ENCODE measurements around the gene TKT.

TKT gene

DNA sequence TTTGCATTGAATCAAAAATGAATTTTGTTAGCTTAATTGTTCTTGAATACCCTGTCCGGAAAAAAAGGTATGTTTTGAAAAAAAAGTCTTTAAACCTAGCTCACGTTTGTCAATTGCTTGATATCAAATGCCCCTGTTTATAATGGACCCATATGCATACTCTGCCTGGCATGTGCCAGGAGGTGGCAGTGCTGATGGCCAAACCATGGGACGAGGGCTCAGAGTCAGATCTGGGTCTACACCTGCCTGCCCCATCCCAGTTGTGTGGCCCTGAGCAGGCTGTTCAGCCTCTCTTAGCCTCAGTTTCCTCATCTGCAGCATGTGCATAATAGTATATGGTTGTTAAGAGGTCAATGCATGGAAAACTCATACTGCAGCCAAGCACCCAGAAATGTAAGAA lies 56.0 kb downstream of the TKT start:
- H3K4me3 ChIP-seq (replicated peaks; ENCODE audit: insufficient read depth, low read length): no peak overlapping the region
- DNase-seq (ENCODE audit: low read depth in 1 of 2, low spot score in 1 of 2): no peak
- TF ChIP-seq SPI1 (IDR thresholded peaks at IDR 0.05; ENCODE audit: borderline replicate concordance, low read depth) (no peak), GABPA (IDR thresholded peaks at IDR 0.05; ENCODE audit: low read depth) (no peak), POLR2AphosphoS5 (IDR thresholded peaks at IDR 0.05; ENCODE audit: low read depth) (no peak)
- TF ChIP-seq, protein P1, sequence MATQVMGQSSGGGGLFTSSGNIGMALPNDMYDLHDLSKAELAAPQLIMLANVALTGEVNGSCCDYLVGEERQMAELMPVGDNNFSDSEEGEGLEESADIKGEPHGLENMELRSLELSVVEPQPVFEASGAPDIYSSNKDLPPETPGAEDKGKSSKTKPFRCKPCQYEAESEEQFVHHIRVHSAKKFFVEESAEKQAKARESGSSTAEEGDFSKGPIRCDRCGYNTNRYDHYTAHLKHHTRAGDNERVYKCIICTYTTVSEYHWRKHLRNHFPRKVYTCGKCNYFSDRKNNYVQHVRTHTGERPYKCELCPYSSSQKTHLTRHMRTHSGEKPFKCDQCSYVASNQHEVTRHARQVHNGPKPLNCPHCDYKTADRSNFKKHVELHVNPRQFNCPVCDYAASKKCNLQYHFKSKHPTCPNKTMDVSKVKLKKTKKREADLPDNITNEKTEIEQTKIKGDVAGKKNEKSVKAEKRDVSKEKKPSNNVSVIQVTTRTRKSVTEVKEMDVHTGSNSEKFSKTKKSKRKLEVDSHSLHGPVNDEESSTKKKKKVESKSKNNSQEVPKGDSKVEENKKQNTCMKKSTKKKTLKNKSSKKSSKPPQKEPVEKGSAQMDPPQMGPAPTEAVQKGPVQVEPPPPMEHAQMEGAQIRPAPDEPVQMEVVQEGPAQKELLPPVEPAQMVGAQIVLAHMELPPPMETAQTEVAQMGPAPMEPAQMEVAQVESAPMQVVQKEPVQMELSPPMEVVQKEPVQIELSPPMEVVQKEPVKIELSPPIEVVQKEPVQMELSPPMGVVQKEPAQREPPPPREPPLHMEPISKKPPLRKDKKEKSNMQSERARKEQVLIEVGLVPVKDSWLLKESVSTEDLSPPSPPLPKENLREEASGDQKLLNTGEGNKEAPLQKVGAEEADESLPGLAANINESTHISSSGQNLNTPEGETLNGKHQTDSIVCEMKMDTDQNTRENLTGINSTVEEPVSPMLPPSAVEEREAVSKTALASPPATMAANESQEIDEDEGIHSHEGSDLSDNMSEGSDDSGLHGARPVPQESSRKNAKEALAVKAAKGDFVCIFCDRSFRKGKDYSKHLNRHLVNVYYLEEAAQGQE (IDR thresholded peaks at IDR 0.05; ENCODE audit: insufficient replicate concordance, low read depth): no peak
- TF ChIP-seq, protein P2, sequence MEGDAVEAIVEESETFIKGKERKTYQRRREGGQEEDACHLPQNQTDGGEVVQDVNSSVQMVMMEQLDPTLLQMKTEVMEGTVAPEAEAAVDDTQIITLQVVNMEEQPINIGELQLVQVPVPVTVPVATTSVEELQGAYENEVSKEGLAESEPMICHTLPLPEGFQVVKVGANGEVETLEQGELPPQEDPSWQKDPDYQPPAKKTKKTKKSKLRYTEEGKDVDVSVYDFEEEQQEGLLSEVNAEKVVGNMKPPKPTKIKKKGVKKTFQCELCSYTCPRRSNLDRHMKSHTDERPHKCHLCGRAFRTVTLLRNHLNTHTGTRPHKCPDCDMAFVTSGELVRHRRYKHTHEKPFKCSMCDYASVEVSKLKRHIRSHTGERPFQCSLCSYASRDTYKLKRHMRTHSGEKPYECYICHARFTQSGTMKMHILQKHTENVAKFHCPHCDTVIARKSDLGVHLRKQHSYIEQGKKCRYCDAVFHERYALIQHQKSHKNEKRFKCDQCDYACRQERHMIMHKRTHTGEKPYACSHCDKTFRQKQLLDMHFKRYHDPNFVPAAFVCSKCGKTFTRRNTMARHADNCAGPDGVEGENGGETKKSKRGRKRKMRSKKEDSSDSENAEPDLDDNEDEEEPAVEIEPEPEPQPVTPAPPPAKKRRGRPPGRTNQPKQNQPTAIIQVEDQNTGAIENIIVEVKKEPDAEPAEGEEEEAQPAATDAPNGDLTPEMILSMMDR (IDR thresholded peaks at IDR 0.05; ENCODE audit: insufficient read depth, low read length): no peak
- no peak overlapping the region for H3K27ac ChIP-seq (replicated peaks)
- H3K27me3 ChIP-seq (ENCODE audit: insufficient read depth, poor library complexity, severe bottlenecking): no peaks in the 10 kb centered on the region

DNA sequence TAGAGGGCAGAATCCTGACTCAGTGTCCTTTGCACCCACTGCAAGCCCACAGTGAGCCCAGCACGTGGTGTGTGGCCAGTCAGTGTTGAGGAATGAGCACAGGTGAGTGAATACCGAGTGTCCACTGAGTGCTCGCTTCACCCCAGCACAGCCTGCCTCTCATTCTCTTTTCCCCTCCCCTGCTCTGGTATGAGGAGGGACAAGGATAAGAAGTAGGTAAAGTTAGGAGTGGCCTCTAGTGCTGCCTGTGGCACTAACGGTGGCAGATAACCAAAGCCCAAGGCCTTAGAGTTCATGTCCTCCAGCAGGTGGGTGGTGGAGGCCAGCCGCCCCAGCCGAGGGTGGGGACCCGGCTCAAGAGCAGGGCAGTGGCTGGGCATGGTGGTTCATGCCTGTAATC lies 56.8 kb downstream of the TKT start:
- Histone ChIP-seq H3K4me3 (replicated peaks; ENCODE audit: insufficient read depth, low read length) (no peak overlapping the region), H3K27ac (replicated peaks) (no peak overlapping the region), H3K27me3 (ENCODE audit: insufficient read depth, poor library complexity, severe bottlenecking) (no peaks in the 10 kb centered on the region)
- TF ChIP-seq, protein P2 (IDR thresholded peaks at IDR 0.05; ENCODE audit: insufficient read depth, low read length): no peak
- TF ChIP-seq, protein P1 (IDR thresholded peaks at IDR 0.05; ENCODE audit: insufficient replicate concordance, low read depth): no peak
- TF ChIP-seq SPI1 (IDR thresholded peaks at IDR 0.05; ENCODE audit: borderline replicate concordance, low read depth) (no peak), POLR2AphosphoS5 (IDR thresholded peaks at IDR 0.05; ENCODE audit: low read depth) (no peak), GABPA (IDR thresholded peaks at IDR 0.05; ENCODE audit: low read depth) (no peak)
- no peak for DNase-seq (ENCODE audit: low read depth in 1 of 2, low spot score in 1 of 2)

DNA sequence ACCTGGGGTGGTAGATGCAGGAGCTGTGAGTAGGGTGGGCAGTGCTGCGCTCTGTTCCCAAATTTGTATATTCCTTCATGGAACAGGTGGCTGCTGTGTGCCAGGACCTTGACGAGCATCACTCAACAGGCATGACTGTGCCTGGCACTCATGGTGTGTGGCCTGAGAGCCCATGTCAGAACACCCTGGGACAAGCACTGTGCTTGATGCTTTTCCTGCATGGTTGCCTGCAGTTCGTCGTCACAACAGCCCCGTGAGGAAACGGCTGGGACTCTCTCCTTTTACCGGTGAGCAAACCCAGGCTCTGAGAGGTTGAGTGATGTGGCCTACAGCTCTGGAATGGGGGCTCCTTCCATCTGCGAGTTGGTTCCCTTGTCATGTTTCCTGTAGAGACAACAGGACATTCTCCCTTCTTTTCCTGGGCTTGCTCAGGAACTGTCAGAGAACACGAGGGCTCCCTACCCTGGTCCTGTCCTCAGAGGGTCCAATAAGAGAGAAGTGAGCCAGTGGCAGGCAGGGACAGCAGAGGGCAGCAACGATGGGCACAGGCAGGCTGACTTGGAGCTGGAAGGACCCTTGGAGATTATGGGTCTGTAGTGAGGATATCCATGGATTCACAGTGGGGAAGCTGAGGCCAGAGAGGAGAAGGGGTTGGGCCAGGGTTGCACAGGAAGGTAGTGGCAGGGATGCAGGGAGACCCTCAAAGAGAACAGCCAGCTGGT lies 57.4 kb downstream of the TKT start:
- no peak overlapping the region for H3K4me3 ChIP-seq (replicated peaks; ENCODE audit: insufficient read depth, low read length)
- DNase-seq (ENCODE audit: low read depth in 1 of 2, low spot score in 1 of 2): no peak

More for the DNA sequence above, 57.4 kb downstream of the TKT start:
- TF ChIP-seq, protein P2 (IDR thresholded peaks at IDR 0.05; ENCODE audit: insufficient read depth, low read length): no peak
- TF ChIP-seq, protein P1 (IDR thresholded peaks at IDR 0.05; ENCODE audit: insufficient replicate concordance, low read depth): no peak
- no peak for TF ChIP-seq SPI1 (IDR thresholded peaks at IDR 0.05; ENCODE audit: borderline replicate concordance, low read depth)
- H3K27me3 ChIP-seq (ENCODE audit: insufficient read depth, poor library complexity, severe bottlenecking): no peaks in the 10 kb centered on the region
- H3K27ac ChIP-seq (replicated peaks): no peak overlapping the region

Data from HL-60 (cell line).